Raji (cell line): ENCODE data around the gene COG2.

ENCODE experiments used
- POLR2A ChIP-seq: IDR thresholded peaks from 2 replicates; pipeline ENCODE4 v1.6.1; 2011; ENCODE audit warnings: low read depth, low read length, control low read depth; ENCODE audit not compliant: insufficient read depth

Gene COG2

DNA sequence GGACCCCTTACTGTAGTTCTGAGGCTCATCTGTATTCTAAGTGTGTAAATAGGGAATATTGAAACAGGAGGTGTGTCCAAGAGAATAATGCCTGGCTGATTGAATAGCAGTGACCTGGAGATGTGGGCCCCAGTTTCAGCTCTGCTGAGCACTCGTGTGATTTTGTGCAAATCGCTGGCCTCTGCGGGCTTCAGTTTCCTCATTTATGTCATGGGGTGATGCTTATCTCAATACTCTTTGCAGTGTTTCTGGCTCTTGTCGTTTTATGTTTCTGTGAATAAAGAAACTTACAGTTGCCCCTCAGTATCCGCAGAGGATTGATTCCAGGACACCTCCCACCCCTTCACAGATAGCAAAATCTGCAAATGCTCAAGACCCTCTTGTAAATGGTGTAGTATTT is 5.0 kb downstream of the COG2 start:
- TF ChIP-seq POLR2A, result no peak

DNA sequence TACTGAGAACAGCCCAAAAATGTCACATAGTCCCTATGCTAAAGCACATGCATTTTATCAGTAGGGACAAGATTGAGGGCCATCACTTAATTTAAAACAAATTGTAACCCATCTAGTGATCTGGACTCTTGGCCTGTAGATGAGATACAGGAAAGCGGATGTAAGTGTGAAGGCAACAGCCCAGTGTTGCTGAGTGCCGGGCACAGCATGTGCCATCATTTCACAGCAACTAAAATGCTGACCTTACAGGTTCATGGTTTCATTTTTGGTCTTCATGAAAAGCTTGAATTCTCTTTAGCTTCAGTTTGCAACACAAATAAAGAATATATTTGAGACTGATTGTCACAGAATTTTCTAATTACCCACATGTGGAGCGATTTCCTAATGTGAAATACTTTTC is 5.8 kb downstream of the COG2 start:
- no peak for TF ChIP-seq POLR2A

- no peak for TF ChIP-seq POLR2A
Observed at GRCh38 chr1:230650300-230650699, 8.0 kb downstream of the COG2 start.

GRCh38 chr1:230651235-230651634 is 9.0 kb downstream of the COG2 start:
- no peak for TF ChIP-seq POLR2A

DNA sequence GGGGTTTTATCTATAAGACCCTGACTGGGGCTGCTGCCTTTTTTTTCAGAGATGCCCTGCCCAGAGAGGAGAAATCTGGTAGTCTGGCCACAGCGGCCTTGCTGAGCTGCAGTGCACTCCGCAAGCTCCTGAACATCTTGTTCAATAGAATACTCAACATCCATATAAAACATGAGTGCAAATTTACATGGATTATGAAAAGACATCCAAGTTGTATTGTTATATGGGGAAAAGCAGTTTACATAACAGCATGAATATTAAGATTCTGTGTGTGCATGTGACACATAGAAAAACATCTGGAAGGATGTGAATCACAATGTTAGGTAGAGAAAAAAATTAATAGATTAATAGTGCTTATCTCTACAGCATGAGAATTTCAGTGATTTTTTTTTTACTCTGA is 16.4 kb downstream of the COG2 start:
- TF ChIP-seq POLR2A, result no peak

DNA sequence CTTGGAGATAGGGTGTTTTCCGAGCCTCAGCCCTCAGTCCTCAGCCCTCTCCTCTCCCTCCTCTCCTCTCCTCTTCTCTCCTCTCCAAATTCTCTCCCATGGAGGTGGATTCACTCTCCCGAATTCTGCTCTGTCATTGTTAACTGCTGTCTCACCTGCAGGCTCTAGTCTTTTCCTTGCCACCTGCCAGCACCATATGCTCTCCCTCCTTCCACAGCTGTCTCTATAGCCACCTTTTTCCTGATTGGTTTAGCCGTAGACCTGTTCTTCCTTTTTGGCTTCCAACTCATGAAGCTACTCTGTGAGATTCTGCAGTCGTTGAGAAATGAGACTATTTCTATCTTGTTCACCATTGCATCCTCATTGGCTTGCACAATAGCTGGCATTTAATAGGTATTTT is 19.7 kb downstream of the COG2 start:
- no peak for TF ChIP-seq POLR2A

- no peak for TF ChIP-seq POLR2A
Observed at GRCh38 chr1:230668227-230668626, 25.9 kb downstream of the COG2 start.

- no peak for TF ChIP-seq POLR2A
Observed at GRCh38 chr1:230669543-230669942, 27.3 kb downstream of the COG2 start.

DNA sequence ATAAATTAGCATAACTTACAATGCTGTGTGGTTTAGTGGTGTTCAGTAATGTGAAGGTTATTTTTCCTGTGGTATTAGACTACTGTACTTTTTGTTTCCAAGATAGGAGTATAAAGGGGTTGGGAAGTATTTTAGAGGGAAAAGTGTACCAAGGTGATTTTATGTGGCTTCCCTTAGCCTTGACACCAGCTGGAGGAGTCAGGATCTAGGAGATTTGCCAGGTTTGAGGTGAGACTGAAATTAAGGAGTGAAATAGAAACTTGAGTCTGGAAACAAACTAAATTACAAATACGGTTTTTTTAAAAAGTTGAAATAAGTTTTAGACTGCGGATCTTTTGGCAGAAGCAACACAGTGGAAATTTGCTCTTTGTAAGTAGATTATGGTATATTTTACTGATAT is 32.3 kb downstream of the COG2 start:
- TF ChIP-seq POLR2A, result no peak

- no peak for TF ChIP-seq POLR2A
Observed at GRCh38 chr1:230677200-230677599, 34.9 kb downstream of the COG2 start.

GRCh38 chr1:230679192-230679591 is 36.9 kb downstream of the COG2 start:
- TF ChIP-seq POLR2A, result no peak

GRCh38 chr1:230679825-230680224 is 37.5 kb downstream of the COG2 start:
- TF ChIP-seq POLR2A, result no peak

DNA sequence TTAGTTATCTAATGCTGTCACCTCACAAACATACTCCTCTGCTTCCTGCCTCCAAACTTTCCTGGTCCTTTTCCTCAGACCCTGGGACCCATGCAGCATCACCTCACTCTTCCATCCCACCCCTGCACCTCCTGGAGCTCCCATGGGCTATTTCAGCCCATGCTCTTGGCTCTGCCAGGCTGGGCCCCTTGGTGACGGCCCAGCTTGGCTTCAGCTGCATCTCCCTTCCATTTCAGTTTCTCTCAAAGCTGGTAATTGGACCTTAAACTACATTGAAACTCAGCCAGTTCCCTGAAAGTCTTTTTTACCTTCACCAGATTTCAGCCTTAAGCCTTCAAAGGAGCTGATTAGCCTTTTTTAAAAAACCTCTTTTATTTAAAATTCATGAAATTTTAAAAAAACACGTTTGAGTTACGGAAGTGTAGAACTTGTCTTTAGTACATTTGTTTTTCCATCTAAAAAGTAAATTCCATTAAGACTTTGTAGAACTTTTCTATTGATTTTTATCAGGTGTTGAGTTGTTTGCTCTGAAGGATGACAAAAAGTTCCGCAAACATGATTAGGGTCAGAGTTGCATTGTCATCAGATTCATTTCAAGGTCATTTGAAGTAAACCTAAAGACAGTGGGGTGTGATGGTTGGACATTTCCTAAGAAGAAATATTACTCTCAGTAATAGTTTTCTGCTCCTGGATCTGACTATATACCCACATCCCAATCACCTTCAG is 38.2 kb downstream of the COG2 start:
- no peak for TF ChIP-seq POLR2A

DNA sequence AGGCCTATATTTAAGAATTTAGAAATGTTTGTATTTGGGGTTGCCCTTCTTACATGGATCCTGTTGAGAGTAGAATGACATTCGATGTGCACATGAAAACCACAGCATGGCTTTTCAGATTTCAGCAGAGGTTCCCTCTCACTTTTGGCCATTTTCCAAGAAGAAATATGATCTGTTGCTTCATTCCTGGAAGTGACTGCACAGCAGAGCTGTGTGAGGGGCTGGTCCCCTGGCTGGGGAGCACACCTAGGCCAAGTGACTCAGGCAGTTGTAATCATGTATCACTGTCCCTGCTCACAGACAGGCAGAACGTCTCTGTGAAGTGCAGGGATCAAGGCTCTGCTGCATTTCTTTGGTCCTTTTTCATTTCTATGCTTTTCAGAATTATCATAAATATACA is 39.3 kb downstream of the COG2 start:
- TF ChIP-seq POLR2A, result no peak

- TF ChIP-seq POLR2A, result no peak
Observed at GRCh38 chr1:230682274-230682673, 40.0 kb downstream of the COG2 start.

- no peak for TF ChIP-seq POLR2A
Observed at GRCh38 chr1:230682882-230683610, 40.8 kb downstream of the COG2 start.

GRCh38 chr1:230684146-230684545 is 41.9 kb downstream of the COG2 start:
- no peak for TF ChIP-seq POLR2A
